HuH-7 (cell line): ENCODE data around the gene GPX2.
A peak's percentile ranks its signal among the peaks of the same experiment; 100 is the strongest.

Source experiments
- DNase-seq: peaks from one replicate; pipeline ENCODE4 v3.0.0; 2011; ENCODE audit warnings: low spot score

The GPX2 gene

DNA sequence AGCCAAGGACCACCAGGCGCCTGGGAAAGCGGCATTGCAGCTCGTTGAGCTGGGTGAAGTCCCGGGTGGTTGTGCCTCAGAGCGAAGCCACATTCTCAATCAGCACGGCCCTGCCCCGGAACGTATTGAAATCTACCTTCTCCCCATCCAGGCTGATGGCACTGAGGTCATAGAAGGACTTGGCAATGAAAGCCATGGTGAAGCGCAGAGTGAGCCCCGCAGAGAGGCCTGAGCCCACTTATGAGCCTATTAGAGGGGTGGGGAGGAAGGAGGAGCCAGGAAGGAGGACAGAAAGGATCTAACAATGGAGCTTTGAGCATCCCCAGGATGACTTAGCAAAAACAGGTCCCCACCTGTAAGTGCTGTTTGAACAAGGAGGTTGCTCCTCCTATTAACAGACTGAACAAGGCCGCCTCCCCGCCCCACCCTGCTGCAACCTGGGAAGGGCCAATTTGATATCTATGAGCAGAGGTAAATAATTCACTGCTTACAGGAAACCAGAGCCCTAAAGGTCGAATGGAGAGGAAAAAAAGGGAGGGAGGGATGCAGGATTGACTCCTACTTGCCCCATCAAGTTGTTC, at the start of gene GPX2:
GPX2 (minus strand) TSS at position 215 of the 581 bp plus-strand sequence; CDS start at position 196, 19 bp downstream.
- peak; percentile 43 for DNase-seq

DNA sequence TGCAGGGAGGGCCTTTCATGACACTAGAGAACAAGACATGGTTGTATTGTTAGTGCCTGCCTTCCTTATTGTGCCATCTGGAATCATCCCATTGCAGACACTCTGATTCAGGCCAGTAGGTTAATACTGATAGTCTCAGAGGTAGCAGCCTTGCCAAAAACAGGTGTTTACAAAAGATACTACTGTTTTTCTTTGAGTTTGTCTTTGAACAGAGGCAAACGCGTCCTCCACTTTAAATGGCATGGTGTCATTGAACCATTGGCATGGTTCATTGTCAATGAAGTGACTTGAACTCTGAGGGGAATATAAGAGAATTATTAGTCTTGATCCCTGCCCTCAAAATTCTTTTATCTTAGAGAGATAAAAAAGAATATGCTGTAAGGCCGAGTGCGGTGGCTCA, 48.4 kb upstream of the GPX2 start:
- no peak for DNase-seq

DNA sequence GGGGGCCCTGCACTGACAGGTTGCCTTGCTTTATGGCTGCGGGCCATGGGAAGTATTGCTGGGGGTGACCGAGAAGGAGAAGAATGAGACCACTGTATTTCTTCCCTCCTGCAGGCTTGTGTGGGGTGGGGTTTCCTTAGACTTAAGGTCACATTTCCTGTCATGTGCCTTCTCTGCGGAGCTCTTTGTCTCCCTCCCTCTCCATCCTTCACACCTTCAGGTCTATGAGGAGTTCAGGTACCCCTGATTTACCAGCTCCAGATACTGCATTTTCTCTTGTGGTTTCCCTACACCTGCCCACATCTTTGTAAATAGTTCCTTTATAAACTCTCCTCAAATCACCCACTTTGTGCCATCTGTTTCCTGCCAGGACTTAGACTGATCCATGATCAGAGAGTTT, 47.8 kb upstream of the GPX2 start:
- no peak for DNase-seq

DNA sequence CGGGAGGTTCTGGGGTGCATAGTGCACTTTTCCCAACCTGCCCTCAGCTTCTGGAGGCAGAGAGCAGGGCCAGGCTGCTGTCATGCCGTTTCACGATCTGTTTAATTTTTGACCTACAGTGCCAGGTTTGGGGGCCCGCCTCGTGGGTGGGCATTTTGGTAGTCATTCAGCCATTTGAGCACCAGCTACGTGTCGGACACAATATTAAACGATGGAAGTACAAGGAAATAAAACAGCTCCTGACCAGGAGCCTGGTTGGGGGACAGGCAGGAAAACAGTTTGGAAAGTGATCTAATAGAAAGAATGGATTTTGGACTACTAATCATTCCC, 44.9 kb upstream of the GPX2 start:
- DNase-seq: no peak

DNA sequence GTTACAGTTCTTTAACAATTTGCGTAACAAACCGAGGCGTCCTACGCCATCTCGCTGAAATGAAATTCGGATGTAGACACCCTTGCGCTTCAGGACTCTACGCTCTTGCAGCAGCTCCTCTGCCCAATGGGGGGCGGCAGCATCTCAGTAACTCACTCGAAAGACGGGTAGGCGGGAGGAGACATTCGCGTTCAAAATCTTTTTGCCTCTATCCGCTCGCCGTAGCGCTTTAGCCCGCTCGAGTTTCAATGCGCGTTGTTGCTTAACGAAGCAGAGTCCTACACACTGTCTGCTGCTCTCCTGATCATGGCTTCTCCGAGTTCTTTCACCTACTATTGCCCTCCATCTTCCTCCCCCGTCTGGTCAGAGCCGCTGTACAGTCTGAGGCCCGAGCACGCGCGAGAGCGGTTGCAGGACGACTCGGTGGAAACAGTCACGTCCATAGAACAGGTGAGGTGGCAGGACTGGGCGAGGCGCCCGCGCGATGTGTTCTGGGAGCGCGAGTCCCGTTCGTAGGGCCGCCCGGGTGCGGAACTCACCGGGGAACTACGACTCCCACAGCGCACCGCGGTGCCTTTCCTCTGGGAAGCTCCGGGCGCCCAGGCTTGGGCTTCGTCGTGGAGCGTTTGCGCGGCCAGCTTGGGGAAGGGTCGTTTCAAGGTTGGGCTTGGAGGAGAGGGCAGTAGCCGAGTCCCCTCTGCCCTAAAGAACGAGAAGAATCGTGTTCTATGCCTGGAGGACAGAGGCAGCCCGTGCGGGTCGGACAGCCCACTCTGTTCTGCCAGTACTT, 44.3 kb upstream of the GPX2 start, which contains the start of gene FNTB:
FNTB (plus strand) TSS at position 248 of the 790 bp plus-strand sequence; CDS start at position 307, 59 bp downstream.
- peak; percentile 76 for DNase-seq

DNA sequence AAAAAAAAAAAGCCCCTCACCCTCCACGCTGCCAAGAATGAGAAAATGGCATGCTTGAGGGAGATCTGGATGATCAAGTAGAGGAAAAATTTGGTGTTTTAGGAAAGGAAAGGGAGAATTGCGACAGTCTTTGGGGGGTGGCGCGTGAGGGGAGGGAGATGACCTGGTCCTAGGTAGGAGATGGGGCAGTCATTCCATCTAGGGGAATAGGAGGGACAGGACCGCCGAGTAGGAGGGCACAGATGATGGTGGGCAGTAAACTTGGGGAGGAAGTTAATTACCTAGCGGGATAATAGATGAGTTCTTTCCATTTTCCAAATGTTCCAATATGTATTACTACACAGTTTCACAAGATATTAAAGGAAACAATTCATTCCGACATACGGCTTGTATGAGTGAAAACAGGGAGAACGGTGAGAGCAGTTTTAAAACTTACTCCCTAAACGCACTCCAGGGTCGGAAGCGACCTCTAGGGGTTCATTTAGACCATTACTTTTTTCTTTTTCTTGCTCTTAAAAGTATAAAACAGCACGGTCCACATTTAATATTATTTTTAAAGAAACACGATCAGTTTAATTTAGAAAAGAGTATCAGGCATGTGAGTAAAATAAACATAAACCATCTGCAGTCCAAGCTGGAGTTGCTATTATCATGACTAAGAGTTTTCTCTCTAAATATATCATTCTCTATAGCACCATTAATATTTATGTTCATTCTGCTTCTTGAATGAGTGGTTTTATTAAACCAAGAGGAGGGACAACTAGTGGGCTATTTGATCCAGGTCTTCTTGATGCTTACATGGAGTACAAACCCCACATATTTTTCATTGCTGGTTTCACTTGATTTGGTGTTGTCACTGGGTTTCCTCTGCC, 41.1 kb upstream of the GPX2 start:
- no peak for DNase-seq

DNA sequence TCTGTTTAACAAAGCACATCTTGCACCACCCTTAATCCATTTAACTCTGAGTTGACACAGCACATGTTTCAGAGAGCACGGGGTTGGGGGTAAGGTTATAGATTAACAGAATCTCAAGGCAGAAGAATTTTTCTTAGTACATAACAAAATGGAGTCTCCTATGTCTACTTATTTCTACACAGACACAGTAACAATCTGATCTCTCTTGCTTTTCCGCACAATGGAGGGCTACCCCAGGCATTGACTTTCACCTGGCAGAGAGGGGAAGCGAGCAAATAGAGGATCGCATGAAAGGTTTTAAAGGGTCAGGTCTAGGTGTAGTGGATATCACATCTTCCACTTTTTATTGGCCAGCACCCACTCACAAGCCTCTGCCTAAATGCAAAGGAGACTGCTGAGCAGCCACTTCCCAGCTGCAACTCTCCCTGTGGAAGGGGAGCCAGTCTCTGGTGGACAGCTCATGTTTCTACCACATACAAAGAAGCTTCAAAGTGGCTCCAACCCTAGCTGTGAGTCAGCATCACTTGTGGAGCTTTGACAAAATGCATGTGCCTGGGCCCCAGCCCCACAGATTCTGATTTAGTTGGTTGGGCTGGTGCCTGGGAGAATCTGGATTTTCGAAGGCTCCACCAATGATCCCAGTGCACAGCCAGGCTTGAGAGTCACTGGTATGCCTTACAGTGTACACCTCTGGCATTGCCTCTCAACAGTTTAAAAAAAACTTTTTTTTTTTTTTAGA, 37.0 kb upstream of the GPX2 start:
- no peak for DNase-seq

DNA sequence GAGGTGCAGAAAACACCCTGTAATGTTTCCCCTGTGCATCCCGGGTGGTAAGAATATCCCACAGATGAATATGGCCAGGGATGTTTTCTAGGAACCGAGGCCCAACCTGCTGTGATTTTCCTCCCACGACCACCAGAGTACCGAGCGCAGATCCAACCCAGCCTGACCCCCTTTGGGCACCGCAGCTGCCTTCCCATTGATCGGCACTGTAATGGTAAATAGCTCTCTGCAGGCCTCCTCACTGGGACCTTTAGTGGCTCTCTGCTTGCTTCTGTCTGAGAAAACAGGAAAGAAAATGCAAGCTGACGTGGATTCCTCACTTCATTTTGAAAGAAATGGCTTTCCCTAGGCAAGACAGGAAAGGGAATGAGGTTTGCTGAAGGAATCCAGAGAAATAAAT, 32.0 kb upstream of the GPX2 start:
- no peak for DNase-seq

DNA sequence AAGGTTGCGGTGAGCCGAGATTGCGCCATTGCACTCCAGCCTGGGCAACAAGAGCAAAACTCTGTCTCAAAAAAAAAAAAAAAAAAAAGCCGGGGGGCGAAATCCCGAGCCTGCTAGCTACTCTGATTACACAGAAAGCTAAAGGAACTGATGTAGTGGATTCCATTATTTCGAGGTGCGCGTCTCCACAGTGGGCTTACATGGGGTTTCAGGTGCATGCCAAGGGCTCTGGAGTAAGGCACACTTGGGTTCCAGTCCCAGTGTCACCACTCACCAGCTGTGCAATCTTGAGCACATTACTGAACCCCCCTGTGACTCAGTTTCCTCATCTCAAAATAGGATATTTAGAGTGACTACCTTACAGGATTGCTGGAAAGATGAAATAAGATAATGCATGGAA, 31.3 kb upstream of the GPX2 start:
- DNase-seq: no peak

DNA sequence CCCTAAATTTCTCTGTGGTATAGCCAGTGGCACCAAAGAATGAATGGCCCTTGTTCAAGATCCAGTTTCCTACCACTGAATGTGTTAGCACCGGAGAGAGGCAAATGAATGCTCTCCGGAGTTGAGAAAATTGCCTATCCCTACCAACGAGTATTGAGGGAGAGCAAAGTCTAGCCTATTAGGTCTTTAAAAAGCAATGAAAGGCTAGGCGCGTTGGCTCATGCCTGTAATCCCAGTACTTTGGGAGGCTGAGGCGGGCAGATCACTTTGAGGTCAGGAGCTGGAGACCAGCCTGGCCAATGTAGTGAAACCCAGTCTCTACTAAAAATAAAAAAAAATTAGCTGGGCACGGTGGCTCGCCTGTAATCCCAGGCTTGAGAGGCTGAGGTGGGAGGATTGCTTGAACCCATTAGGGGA, 30.5 kb upstream of the GPX2 start:
- DNase-seq: no peak

DNA sequence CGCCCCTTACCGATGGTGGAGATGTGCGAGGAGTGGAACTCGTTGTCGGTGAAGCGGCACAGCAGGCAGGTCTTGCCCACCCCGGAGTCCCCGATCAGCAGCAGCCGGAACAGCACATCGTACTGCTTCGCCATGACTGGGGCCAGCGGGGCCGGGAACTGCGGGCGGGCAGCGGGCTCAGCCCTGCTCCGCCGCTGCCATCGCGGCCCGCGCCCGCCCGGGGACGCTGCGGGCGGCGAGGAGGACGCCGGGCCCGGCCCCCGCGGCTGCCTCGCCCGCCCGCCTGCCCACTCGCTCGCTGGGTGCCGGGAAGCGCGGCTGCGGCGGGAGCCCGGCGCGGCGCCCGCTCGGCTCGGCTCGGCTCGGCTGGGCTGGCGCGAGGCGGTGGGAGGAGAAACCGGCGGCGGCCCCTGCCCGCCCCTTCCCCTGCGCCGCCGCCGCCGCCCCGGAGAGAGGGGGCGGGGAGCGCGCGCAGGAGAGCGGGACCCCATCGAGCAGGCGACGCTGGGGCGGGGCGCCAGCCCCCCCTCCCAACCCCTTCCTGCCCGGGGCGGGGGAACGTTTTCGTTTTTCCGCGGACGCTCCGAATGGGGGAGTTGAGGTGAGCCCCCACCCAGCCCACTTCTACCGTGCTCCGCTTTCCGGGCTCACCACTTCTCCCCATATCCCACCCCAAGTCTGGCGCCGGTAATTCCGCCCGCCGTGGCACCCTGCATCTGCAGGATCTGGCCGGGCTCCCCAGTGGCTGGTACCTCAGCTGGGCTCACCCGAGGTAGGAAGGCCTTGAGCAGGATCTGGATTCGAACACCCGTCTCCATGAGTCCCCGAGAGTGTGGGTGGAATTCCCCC, 29.6 kb upstream of the GPX2 start, which contains the start of gene RAB15:
RAB15 (minus strand) TSS at position 394 of the 849 bp plus-strand sequence; CDS start at position 134, 260 bp downstream.
- DNase-seq: no peak

DNA sequence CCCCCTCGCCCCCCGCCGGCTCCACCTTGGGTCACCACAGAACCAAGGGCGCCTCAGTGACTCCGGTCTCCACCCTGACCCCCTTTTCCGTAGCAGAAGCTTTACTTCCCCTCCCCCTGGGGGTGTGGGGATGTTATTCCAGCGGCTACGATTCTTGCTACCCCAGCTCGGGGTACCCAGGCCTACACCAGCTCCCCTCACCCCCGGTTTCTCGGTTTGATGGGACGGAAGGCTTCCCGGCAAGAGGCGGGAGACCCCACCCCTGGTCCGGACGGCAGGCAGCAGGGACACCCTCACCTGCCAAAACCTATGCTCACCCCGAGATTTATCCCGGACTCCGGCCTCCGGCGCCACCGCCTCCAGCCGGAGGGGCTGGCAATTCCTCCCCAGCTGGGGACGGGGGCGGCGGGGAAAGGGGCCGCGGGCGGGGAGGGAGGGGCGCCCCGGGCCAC, 29.0 kb upstream of the GPX2 start:
- DNase-seq: no peak

DNA sequence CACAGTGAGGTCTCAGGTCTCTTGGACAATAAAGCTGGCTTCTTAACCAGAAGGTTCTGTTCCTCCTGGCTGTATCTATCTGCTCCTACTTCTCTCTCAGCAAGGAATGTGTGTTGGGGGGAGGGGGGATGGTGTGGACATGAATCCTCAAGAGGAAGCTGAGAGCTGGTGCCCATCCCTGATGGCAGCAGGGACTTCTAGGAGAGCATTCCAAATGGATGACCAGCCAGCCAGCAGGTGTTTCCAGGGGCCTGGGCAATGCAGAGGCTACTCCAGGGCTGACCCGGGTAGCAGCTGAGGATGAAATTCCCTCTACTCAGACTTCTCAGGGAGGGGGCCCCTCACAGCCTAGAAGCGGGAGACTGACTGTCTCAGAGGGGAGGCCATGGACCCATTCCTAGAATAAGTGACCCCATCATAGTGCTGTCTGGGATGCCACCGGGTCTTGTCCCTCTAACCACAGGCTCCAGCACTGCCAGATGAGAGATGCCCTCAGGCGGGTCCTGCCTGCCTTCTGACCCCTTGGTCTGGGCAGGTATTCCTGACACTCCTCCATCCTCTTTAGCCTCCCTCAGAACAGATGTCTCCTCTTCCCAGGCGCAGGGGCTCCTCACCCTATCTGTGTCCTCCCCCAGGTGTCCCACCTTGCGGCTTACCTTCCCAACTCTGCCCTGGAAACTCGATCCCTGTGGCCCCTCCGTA, 28.4 kb upstream of the GPX2 start:
- DNase-seq: no peak

DNA sequence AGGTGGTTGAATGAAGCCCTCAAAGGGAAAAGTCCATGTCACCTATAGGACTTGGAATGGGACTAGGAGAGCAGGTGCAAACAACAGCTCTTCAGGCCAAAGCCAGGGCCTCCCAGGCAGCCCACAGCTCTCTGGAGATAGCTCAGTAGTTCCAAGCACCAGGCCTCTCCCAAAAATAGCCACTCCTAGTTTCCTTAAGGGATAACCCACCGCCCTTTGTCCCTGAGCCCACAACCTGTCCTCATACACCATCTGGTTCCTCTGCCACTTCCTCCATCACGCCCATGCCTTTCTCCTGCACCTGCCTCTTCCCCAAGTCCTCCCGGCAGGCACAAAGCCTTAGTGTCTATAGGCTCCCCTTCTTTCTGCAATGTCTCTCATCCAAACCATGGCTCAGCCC, 27.5 kb upstream of the GPX2 start:
- DNase-seq: no peak

DNA sequence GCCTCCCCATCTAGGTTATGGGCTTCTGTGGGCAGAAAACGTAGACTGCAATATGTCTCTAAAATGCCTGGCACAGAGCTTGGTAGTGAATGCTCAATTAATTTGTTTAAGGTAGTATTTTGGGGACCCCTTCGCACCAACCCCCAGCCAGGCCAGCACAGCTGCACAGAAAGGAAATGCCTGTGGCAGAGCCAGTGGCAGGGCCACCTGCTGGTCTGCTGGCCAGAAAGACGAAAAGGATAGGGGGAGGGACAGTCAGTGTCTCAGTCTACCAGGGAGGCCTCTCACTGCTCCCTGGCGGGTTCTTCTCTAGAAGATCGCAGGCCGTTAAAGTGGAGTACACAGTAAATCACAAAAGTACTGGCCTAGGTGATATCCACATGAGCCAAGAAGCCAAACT, 26.1 kb upstream of the GPX2 start:
- no peak for DNase-seq

DNA sequence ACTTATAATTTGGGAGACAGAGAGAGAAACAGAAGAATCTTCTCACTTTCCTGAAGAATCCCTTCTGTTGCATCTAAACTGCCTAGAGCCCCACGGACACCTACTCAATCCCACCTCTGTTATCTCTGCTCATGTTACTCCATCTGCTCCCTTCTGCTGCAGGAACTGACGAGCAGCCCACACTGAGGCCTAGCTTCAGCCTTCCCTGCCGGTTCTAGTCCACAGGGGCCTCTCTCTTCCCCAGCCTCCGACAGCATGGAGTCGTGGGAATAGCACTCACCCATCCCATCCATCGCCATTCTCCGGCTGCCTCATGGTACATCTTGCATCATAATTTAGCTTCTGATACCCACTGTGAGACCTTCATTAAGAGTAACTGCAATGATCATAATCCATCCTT, 25.6 kb upstream of the GPX2 start:
- DNase-seq: no peak

DNA sequence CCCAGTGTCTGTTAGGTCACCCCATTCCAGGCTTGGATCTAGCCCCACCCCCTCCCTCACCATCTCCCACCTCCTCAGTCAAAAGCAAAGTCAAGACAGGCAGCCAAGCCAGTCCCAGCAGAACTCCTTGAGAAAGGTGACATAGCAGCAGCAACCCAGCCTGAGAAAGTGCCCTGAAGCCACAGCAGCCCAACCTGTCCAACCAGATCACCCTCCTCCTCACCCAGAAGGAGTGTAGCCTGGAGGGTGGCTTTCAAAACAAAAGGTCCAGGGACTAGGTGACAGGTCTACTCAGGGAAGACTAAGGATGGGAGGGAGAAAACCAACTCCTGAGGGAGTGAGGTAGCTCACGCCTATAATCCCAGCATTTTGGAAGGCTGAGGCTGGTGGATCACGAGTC, 24.4 kb upstream of the GPX2 start:
- DNase-seq: no peak

DNA sequence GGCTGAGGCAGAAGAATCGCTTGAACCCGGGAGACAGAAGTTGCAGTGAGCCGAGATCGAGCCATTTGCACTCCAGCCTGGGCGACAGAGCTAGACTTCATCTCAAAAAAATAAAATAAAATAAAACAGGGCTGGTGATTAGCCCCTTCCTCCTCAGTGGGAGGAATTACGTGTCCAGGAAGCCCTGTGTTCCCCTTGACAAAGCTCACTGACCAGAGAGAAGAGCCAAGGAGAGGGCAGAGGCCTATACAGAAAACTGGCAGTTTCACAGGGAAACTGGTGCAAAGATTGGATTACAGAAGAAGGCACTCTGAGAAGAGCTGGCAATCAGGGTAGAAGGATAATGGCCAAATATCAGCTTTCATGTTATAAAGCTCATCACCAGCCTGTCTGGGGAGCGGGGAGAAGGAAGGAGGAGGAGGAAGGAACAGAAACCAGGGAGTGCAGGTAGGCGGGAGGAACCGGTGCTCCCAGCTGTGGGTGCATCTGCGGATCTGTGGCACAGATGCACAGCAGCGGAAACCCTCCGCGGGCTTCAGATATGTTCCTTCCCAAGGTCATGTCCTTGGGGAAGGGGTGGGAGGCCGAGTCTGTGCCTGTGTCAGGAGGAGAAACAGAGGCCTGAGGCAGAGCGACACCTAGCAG, 22.9 kb upstream of the GPX2 start:
- DNase-seq: no peak

DNA sequence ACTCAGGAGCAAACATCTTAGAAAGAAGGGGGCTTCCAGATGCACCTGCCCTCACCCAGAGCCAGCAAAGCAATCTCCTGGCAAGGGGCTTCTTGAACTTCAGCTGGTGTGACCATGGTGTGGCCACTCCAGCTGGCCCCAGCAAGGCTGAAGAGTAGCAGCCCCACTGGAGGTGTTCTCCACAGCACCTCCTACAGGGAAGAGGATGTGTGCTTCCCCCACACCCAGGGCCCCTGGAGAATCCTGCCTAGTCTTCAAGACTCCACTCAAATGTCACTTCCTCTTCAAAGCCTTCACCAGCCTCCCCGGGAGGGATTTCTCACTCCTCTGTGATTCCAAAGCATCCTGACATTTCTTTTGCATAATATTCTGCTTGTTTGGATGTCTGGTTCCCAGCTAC, 21.1 kb upstream of the GPX2 start:
- DNase-seq: no peak

DNA sequence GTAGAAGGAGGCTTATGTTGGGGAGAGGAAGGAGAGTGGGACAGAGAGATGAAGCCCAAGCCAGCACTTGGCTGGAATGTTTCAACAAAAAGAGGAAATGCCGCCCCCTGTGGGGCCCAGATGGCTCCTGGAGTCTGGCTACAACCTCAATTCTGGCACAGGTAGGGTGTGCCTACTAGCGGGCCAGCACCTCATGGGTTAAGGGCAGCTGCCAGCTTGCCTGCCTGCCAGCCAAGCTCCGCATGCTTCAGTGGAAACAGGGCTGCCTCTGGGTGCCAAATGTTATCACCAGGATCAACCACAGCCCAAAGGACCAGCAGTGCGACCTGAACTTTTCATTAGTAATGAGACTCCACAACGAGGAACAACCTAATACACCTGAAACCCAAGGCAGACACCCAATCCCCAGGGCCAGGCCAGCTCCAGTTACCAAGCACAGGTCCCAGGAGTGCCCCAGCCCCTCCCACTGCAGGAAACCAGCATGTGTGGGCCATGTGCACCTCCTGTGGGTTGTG, 18.3 kb upstream of the GPX2 start:
- no peak for DNase-seq
